Activated naive CD4-positive, alpha-beta T cell treated with anti-CD3 and anti-CD28 coated beads for 36 hours (primary cell): Measurements from ENCODE around the gene TSC2. TPM values are rescaled to one million over a fixed set of nuclear protein-coding genes. Genes with fewer than 3 reads are reported as not detected.
A peak's percentile ranks its signal among the peaks of the same experiment; 100 is the strongest.
"Not testable (repeated sequence)": the region's sequence is repeated elsewhere in the genome, so short reads cannot be mapped to it uniquely, and the experiment has no call there.

ENCODE experiments used
- CTCF ChIA-PET: fragments of 350-600 bp; sonication (Branson Sonifier 250); formaldehyde crosslinking; loops from one replicate; lab custom pipeline; 2021; ENCODE audit warnings: antibody characterized with exemption; lab: Charles Lee
- DNase-seq: peaks from one replicate; pipeline ENCODE4 v3.0.0-alpha.2; 2020
- H3K27ac Mint-ChIP-seq: one replicate; pipeline ENCODE4 v1.8.0; 2021; ENCODE audit warnings: mild to moderate bottlenecking, mixed read lengths
- H3K27me3 Mint-ChIP-seq: one replicate; pipeline ENCODE4 v1.8.0; 2021; ENCODE audit warnings: low read depth, mixed read lengths
- H3K36me3 Mint-ChIP-seq: one replicate; pipeline ENCODE4 v1.8.0; 2021; ENCODE audit warnings: low read depth, mixed read lengths
- H3K4me1 Mint-ChIP-seq: one replicate; pipeline ENCODE4 v1.8.0; 2021; ENCODE audit warnings: low read depth, mixed read lengths
- H3K4me3 Mint-ChIP-seq: one replicate; pipeline ENCODE4 v1.8.0; 2021; ENCODE audit warnings: mild to moderate bottlenecking, moderate library complexity, mixed read lengths
- H3K9me3 Mint-ChIP-seq: one replicate; pipeline ENCODE4 v1.8.0; 2021; ENCODE audit warnings: mixed read lengths
- intact Hi-C: fragments of 100-400 bp; cut with micrococcal nuclease; formaldehyde crosslinking; loops from one replicate; pipeline ENCODE4 v1.15.1; 2023
- total RNA-seq, 2 experiments: library from RNA; stranded (reverse); gene quantifications; one replicate each; pipeline ENCODE4 v1.2.3, GENCODE V29; 2021

TSC2 gene
- total RNA-seq, 2 experiments from 2014 or later = 72.3 to 72.7 TPM

- Mint-ChIP-seq H3K27ac (no peak within 1 kb of the TSS), H3K36me3 (no peaks in the 10 kb centered on the region), H3K4me1 (peaks cover 20% of the 10 kb centered on the region), H3K27me3 (peaks cover 16% of the 10 kb centered on the region), H3K4me3 (peak within 1 kb of the TSS; percentile 57), H3K9me3 (no peaks in the 10 kb centered on the region)
- intact Hi-C loops = no loop called here
- no peak for DNase-seq
- CTCF ChIA-PET = no interaction called here
These were observed 21.2 kb upstream of the TSC2 start, which contains the start of gene NHERF2 for GRCh38 chr16:2026461-2027023. Gene NHERF2, plus strand, starts transcription at chr16:2026902. Its CDS starts 104 bp downstream, at chr16:2027006.

GRCh38 chr16:2027024-2028010 is 20.5 kb upstream of the TSC2 start:
- peaks cover 20% of the 10 kb centered on the region for H3K4me1 Mint-ChIP-seq
- H3K36me3 Mint-ChIP-seq = no peaks in the 10 kb centered on the region
- no peak for DNase-seq

GRCh38 chr16:2028146-2028545 is 19.6 kb upstream of the TSC2 start:
- DNase-seq = no peak
- Mint-ChIP-seq H3K4me1 (peaks cover 14% of the 10 kb centered on the region), H3K36me3 (no peaks in the 10 kb centered on the region), H3K27me3 (peaks cover 4% of the 10 kb centered on the region), H3K4me3 (no peak overlapping the region), H3K27ac (no peak overlapping the region), H3K9me3 (no peaks in the 10 kb centered on the region)
- intact Hi-C loops = loop anchor here (2.0 kb wide), 1 partner anchor 19 kb away; the partner anchor contains the start of genes NTHL1 and TSC2
- CTCF ChIA-PET = interaction anchor here (0.7 kb wide), 1 partner anchor 20 kb away, joined by 3 read pairs; no protein-coding TSS in a partner anchor

More at GRCh38 chr16:2027024-2028010, 20.5 kb upstream of the TSC2 start:
- H3K27ac Mint-ChIP-seq = no peak overlapping the region
- CTCF ChIA-PET = interaction anchor here (0.6 to 0.7 kb wide), 2 partner anchors 19 to 1143 kb away, joined by 3 read pairs; no protein-coding TSS in a partner anchor
- peak overlapping the region; percentile 57 for H3K4me3 Mint-ChIP-seq
- intact Hi-C loops = loop anchor here (2.0 kb wide), 1 partner anchor 19 kb away; the partner anchor contains the start of genes NTHL1 and TSC2
- peaks cover 9% of the 10 kb centered on the region for H3K27me3 Mint-ChIP-seq
- no peaks in the 10 kb centered on the region for H3K9me3 Mint-ChIP-seq

- intact Hi-C loops = loop anchor here (2.0 kb wide), 1 partner anchor 18 kb away; the partner anchor contains the start of genes NTHL1 and TSC2
- Mint-ChIP-seq H3K4me3 (no peak overlapping the region), H3K36me3 (no peaks in the 10 kb centered on the region), H3K27me3 (peaks cover 4% of the 10 kb centered on the region), H3K9me3 (no peaks in the 10 kb centered on the region), H3K4me1 (peaks cover 12% of the 10 kb centered on the region), H3K27ac (no peak overlapping the region)
- CTCF ChIA-PET = no interaction called here
- no peak for DNase-seq
These were observed 19.1 kb upstream of the TSC2 start for GRCh38 chr16:2028620-2029220.

- intact Hi-C loops = loop anchor here (2.0 kb wide), 1 partner anchor 17 kb away; the partner anchor contains the start of genes NTHL1 and TSC2
- peaks cover 10% of the 10 kb centered on the region for H3K4me1 Mint-ChIP-seq
- H3K36me3 Mint-ChIP-seq = no peaks in the 10 kb centered on the region
- H3K27me3 Mint-ChIP-seq = peaks cover 4% of the 10 kb centered on the region
- H3K27ac Mint-ChIP-seq = no peak overlapping the region
- H3K4me3 Mint-ChIP-seq = no peak overlapping the region
- DNase-seq = no peak
- CTCF ChIA-PET = no interaction called here
- no peaks in the 10 kb centered on the region for H3K9me3 Mint-ChIP-seq
These were observed 18.4 kb upstream of the TSC2 start for GRCh38 chr16:2029350-2029749.

- Mint-ChIP-seq H3K27ac (no peak overlapping the region), H3K36me3 (no peaks in the 10 kb centered on the region), H3K27me3 (peaks cover 4% of the 10 kb centered on the region), H3K4me1 (peaks cover 10% of the 10 kb centered on the region), H3K9me3 (no peaks in the 10 kb centered on the region), H3K4me3 (no peak overlapping the region)
- CTCF ChIA-PET = interaction anchor here (0.8 kb wide), 1 partner anchor 18 kb away, joined by 3 read pairs; the partner anchor contains the start of gene TSC2
- no peak for DNase-seq
- intact Hi-C loops = no loop called here
These were observed 17.7 kb upstream of the TSC2 start for GRCh38 chr16:2030036-2030435.

- Mint-ChIP-seq H3K27me3 (peaks cover 4% of the 10 kb centered on the region), H3K36me3 (no peaks in the 10 kb centered on the region)
- intact Hi-C loops = no loop called here
These were observed 16.7 kb upstream of the TSC2 start for GRCh38 chr16:2031081-2031577.

GRCh38 chr16:2032285-2033056 is 15.3 kb upstream of the TSC2 start:
- no peak overlapping the region for H3K4me3 Mint-ChIP-seq
- no peak for DNase-seq

More at GRCh38 chr16:2031081-2031577, 16.7 kb upstream of the TSC2 start:
- Mint-ChIP-seq H3K4me3 (no peak overlapping the region), H3K9me3 (no peaks in the 10 kb centered on the region), H3K4me1 (peaks cover 4% of the 10 kb centered on the region), H3K27ac (no peak overlapping the region)
- DNase-seq = no peak
- CTCF ChIA-PET = interaction anchor here (1.8 kb wide), 1 partner anchor 109 kb away, joined by 5 read pairs; no protein-coding TSS in a partner anchor

GRCh38 chr16:2033057-2033908 is 14.5 kb upstream of the TSC2 start:
- Mint-ChIP-seq H3K4me1 (no peaks in the 10 kb centered on the region), H3K36me3 (no peaks in the 10 kb centered on the region), H3K27ac (no peak overlapping the region), H3K4me3 (no peak overlapping the region), H3K9me3 (no peaks in the 10 kb centered on the region), H3K27me3 (no peaks in the 10 kb centered on the region)
- intact Hi-C loops = no loop called here
- DNase-seq = no peak
- CTCF ChIA-PET = no interaction called here

More at GRCh38 chr16:2032285-2033056, 15.3 kb upstream of the TSC2 start:
- Mint-ChIP-seq H3K9me3 (no peaks in the 10 kb centered on the region), H3K27me3 (peaks cover 3% of the 10 kb centered on the region), H3K36me3 (no peaks in the 10 kb centered on the region), H3K4me1 (peaks cover 2% of the 10 kb centered on the region), H3K27ac (no peak overlapping the region)
- CTCF ChIA-PET = interaction anchor here (1.8 kb wide), 1 partner anchor 108 kb away, joined by 5 read pairs; no protein-coding TSS in a partner anchor
- intact Hi-C loops = no loop called here

- H3K36me3 Mint-ChIP-seq, intact Hi-C loops, H3K27me3 Mint-ChIP-seq, DNase-seq, H3K27ac Mint-ChIP-seq, CTCF ChIA-PET, H3K9me3 Mint-ChIP-seq, H3K4me1 Mint-ChIP-seq, H3K4me3 Mint-ChIP-seq: not testable (repeated sequence)
These were observed 13.7 kb upstream of the TSC2 start for GRCh38 chr16:2033909-2034695.
